IPS-18c (cell line): ENCODE results near the gene SLC11A2.
"Not testable (repeated sequence)": the region's sequence is repeated elsewhere in the genome, so short reads cannot be mapped to it uniquely, and the experiment has no call there.

Source experiments
- H3K4me3 ChIP-seq: 2 replicates; pipeline ENCODE4 v1.7.0; 2013; ENCODE audit warnings: low read depth, mild to moderate bottlenecking, low read length, moderate library complexity; ENCODE audit not compliant: insufficient read depth
- H3K9me3 ChIP-seq: one replicate; pipeline ENCODE4 v1.6.1; 2013; ENCODE audit warnings: mild to moderate bottlenecking, low read length, moderate library complexity; ENCODE audit not compliant: control insufficient read depth, insufficient read depth

The SLC11A2 gene

GRCh38 chr12:50934981-50935807, 91.0 kb downstream of the SLC11A2 start:
- Histone ChIP-seq H3K4me3 (no peak overlapping the region), H3K9me3 (no peaks in the 10 kb centered on the region)

- no peak overlapping the region for H3K4me3 ChIP-seq
- H3K9me3 ChIP-seq: no peaks in the 10 kb centered on the region
Measured at GRCh38 chr12:50934371-50934851, 91.8 kb downstream of the SLC11A2 start.

GRCh38 chr12:50933459-50934124, 92.6 kb downstream of the SLC11A2 start:
- H3K9me3 ChIP-seq: no peaks in the 10 kb centered on the region
- no peak overlapping the region for H3K4me3 ChIP-seq

- H3K9me3 ChIP-seq: no peaks in the 10 kb centered on the region
- H3K4me3 ChIP-seq: no peak overlapping the region
Measured at GRCh38 chr12:50932787-50933280, 93.3 kb downstream of the SLC11A2 start.

GRCh38 chr12:50930477-50930876, 95.7 kb downstream of the SLC11A2 start:
- not testable (repeated sequence) for H3K9me3 ChIP-seq, H3K4me3 ChIP-seq

GRCh38 chr12:50929831-50930230, 96.4 kb downstream of the SLC11A2 start:
- Histone ChIP-seq H3K4me3 (no peak overlapping the region), H3K9me3 (no peaks in the 10 kb centered on the region)
